HG03378 (cell line): ENCODE measurements around the gene ISG20.
"Not testable (repeated sequence)": the region's sequence is repeated elsewhere in the genome, so short reads cannot be mapped to it uniquely, and the experiment has no call there.

ENCODE experiments used
- ATAC-seq: cut with Tn5 transposase; IDR thresholded peaks from one replicate; pipeline ENCODE4 v1.9.1; 2021; ENCODE audit warnings: mild to moderate bottlenecking, moderate library complexity; ENCODE audit not compliant: unreplicated experiment

The ISG20 gene

DNA sequence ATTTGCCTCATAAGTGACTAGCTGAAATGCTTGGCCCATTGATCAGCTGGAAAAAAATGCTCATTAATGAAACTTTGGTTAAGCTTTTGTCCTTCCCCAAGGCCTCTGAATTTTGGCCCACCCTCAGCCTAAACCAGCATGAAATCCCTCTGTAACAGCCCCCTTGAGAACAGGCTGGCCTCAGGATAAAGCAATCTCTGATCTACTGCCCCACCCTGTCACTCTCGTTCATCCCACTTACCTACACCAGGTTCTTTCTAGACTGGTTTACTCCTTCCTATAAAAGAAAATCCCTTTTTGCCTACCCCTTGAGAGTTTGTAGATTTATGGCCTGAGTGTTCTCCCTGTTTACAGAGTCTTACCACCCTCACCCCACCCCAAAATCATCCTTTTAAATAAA is 21.0 kb upstream of the ISG20 start:
- ATAC-seq: no peak

DNA sequence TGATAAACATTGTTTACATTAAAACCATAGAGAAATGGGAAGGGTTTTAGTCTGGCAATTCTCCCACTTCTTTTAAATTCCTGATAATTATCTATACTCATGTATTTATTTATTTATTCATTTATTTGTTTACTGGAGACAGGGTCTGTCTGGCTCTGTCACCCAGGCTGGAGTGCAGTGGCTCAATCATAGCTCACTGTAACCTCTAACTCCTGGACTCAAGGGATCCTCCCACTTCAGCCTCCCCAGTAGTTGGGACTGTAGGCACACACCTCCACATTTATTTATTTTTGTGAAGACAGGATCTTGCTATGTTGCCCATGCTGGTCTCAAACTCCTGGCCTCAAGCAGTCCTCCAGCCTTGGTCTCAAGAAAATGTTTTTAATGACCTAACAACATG is 20.1 kb upstream of the ISG20 start:
- no peak for ATAC-seq

DNA sequence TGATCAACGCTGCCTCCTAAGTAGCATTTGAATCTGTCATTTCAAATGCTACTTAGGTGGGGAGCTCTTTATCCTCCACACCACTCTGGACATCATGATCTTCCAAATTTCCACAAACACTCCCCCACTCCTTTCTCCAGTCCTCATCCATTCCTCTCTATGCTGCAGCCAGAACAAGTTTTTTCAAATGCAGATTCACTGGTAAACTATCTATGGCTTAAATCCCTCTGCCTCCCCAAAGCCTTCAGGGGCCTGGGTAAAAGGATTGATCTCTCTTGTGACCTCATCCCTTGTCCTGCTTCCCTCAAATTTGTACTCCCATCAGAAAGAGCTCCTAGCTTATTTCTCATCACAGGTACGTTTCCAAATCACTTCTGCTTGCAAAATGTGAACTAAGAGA is 19.0 kb upstream of the ISG20 start:
- no peak for ATAC-seq

DNA sequence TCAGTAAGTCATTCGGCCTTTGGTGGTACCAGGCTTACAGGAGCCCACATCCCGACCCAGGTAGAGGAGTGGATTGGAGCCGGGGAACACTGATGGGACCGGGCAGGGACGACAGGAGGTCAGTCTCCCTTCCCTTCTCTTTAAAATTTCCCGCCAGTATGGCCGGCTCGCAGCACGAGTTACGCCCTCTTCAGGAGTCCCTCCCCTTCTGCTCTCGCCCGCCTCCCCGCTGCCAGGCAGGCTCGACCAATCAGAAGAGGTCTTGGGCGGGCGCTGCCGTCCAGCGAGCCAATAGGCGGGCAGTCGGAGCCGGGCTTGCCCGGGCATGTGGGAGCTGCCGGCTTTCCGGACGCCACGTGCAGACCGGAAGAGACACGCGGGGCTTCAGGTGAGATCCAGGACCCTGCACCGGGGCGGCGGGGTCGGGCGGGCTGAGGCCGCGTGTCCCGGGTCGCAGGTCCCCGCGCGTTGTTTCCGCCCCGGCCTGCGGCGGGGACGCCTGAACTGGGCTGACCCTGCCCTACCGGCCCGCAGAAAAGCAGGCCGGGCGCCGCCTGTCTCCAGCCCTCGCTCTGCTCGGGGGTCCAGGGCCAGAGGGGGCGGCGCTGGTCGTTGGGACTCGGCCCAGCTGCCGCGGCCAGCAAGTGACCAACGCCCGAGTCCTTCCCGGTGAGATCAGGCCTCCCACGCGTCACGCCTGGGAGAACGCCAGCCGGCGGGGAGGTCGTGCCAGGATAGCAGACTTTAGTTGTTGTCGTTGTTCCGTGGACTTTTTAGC is 17.6 kb upstream of the ISG20 start, which contains the start of gene AEN:
Gene AEN, plus strand, starts transcription at position 346 of the 778 bp plus-strand sequence. CDS start 4,870 bp downstream, outside the sequence.
- ATAC-seq: peak; percentile 88

DNA sequence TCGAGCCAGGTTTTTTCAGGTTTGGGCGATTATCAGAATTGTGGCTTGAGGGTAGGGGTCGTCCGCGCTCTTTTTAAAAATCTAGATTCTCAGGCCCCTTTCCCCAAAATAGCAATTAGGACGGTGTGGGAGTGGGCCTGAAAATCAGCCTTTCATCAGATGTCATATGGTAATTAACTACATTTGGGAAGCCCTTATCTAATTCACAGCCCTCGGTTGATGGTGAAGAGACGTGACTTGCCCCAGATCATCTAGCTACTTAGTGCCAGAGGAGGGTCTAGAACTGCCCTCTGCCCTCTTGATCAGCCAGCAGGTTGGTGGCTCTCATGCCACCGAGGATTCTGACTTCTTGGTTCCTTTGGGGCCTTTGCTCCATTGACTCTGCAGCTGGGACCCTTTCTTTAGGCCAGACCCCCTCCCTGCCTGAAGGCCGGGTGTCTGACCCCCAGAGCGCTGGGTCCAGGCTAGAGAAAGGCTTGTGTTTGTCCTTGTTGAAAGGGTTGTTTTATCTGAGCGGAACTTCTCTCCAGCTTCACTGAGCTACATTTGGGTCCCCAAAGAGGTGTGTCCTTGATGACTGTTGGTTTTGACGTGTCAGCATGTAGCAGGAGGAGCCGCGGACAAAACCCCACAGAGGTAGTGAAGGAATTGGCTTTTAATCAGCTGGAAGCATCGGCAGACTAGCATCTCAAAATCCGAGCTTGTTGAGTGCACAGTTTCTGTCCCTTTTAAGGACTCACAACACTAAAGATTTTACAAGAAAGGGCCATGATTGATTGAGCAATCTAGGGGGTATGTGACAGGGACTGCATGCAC is 16.8 kb upstream of the ISG20 start:
- peak; percentile 39 for ATAC-seq

DNA sequence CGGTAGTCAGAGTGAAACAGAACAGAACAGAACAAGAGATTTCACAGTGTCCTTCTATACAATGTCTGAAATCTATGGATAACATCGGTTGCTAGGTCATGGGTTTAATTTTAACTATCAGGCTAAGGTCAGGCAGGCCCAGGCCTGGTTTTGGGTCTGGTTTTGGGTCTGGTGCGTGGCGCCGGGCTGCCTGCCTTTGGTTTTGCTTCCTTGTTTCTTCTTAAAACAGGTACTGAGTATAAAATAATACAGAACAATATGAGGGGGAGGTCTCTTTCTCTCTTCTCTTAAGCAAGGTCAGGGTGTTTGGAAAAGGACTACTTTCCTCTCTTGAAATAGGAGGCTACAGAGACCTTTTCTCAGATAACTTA is 16.2 kb upstream of the ISG20 start:
- no peak for ATAC-seq

DNA sequence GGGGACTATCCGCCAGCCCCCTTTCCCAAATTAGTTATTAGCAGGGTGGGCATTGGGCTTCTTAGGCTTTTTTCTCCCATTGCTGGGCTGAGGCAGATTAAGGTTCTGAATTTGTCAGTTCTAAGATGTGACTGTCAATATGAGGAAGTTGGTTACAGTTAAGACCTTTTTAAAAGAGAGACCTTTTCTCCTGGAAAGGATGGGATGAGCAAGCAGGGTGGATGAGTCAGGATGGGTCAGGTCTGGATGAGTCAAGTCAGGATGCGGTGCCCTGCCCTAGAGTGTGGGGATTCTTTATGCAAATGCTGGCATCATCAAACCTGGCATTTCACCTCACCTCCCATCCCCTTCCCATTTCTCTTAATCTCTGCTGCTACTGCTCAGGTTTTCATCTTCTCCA is 15.8 kb upstream of the ISG20 start:
- ATAC-seq: no peak

DNA sequence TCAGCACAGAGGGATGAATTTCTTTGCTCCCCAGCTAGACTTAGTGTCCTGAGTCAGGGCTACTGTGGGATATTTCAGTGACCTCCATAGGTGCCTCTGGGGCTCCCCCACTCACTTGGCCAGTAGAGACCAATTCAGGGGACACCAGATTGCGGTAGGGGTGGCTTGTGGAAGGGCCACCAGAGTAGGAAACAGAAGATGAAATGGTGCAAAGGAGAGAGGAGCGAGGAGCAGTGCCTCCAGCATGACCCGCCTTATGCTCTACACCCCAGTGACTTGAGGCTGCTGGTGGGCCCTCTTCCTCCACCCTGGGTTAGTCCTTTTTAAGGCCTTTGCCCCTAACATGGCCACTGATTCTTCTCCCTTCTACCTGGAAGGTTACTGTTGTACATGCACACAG is 15.2 kb upstream of the ISG20 start:
- no peak for ATAC-seq

DNA sequence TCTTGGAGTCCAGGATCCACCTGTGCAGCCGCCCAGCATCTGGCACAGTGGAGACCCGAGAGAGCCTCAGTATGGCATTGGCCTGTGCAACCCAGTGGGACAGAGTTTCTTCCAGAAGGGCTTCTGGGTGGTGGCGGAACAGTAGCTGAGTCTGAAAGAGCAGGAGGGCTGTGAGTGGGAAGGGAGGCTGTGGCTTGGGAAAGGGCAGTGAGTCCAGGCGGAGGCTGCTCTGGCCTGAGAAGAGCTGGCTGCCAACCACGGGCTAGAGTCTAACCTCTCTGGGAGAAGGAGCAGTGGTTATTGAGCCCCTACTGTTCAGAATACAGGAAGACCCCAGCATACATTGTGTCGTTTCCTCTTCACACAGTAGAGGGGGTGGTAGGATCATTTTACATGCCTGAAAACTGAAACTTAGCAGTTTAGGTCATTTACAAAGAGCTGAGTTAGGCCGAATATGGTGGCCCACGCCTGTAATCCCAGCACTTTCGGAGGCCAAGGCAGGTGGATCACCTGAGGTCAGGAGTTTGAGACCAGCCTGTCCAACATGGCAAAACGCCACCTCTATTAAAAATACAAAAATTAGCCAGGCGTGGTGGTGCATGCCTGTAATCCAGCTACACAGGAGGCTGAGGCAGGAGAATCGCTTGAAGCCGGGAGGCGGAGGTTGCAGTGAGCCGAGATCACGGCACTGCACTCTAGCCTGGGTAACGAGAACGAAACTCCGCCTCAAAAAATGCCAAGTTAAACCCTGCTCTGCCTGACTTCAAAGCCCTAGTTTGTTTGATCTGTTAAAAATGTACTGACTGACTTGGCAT is 14.5 kb upstream of the ISG20 start:
- peak; percentile 24 for ATAC-seq

DNA sequence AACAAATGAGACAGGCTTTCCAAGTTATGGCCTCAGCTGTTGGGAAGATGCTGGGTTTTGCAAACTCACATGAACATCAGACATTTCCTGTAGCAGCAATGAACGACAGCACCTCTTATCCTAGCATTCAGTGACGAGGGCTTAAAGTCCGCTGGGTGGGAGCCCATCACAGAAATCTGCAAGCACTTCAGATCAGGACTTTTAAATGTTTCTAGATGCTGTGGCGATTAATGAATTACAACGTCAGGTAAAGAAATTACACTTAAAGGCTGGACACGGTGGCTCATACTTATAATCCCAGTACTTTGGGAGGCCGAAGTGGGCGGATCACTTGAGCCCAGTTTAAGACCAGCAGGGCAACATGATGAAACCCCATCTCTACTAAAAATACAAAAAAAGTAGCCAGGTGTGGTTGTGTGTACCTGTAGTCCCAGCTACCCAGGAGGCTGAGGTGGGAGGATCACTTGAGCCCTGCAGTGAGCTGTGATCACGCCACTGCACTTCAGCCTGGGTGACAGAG is 13.8 kb upstream of the ISG20 start:
- ATAC-seq: no peak

DNA sequence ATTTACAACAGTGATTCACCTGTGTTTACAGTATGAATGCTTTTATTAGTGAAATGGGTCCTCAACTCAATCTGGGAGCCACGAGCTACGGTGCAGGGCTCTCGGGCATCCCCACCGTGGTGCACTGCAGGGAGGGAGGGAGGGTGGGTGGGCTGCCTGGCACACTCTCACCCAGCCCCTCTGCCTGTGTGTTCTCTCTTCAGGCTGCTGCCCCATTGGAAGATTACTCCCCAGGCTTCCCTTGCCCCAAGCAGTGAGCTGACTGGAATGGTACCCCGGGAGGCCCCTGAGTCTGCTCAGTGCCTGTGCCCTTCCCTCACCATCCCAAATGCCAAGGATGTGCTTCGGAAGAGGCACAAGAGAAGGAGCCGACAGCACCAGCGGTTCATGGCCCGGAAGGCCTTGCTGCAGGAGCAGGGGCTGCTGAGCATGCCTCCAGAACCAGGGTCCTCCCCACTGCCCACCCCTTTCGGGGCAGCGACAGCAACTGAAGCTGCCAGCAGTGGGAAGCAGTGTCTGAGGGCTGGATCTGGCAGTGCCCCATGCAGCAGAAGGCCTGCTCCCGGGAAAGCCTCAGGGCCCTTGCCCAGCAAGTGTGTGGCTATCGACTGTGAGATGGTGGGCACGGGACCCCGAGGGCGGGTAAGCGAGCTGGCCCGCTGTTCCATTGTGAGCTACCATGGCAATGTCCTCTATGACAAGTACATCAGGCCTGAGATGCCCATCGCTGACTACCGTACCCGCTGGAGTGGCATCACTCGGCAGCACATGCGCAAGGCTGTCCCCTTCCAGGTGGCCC is 12.7 kb upstream of the ISG20 start:
- no peak for ATAC-seq

DNA sequence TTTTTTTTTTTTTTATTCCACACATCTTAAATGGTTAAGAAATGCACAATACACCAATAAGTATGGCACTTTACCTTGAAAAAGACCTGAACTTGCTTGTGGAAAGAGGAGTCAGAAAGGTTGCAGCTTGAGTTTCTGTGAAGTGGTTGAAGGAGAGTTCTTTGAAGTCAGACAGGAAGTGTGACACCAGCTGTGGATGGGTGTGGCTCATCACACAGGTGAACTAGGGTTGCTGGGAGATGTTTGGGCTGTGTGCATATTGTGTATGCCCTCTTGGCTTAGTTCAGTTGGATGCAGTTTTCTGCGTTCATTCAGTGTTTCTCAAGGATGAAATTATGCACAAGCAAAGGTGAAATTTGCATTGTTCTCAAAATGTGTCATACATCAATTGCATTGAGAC is 11.4 kb upstream of the ISG20 start:
- no peak for ATAC-seq

DNA sequence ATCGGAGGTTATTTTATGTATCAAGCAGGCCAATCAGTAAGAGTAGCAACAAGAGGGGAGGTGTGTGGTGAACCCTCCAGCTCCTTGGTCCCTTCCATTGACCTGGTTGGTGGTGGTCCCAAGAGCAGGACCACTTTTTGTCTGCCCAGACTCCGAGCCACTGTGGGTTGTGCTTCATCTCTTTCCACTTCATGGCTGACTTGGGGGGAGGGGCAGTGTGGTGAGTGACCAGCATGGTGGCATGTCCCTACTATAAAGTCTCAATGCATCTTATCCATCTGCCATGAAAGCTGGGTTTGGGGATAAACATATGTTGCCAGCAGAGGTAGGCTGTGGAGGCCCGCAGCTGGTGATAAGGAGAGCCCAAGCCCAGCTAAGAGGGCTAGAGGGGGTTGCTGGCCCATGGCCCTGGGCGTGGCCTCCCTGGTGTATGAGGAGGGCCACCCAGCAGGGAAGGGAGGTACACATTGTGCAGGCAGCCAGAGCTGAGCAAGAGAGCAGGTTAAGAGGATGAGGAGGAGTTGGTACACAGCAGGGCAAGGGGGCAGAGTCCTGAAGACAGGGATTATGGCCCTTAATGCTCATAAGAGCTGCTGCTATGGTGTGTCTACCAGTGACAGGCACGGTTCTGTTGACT is 10.7 kb upstream of the ISG20 start:
- no peak for ATAC-seq

DNA sequence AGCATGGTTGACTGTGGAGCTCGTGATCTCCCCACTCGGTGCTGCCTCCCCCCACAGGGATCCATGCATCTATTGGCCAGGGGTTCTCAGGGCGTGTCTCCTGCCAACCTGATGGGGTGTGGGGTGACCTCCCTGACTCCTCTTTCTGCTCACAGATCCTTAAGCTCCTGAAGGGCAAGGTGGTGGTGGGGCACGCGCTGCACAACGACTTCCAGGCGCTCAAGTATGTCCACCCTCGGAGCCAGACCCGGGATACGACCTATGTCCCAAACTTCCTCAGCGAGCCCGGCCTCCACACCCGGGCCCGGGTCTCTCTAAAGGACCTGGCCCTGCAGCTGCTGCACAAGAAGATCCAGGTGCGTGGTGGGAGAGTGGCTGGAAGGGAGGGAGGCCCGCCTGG is 9.7 kb upstream of the ISG20 start:
- ATAC-seq: no peak

DNA sequence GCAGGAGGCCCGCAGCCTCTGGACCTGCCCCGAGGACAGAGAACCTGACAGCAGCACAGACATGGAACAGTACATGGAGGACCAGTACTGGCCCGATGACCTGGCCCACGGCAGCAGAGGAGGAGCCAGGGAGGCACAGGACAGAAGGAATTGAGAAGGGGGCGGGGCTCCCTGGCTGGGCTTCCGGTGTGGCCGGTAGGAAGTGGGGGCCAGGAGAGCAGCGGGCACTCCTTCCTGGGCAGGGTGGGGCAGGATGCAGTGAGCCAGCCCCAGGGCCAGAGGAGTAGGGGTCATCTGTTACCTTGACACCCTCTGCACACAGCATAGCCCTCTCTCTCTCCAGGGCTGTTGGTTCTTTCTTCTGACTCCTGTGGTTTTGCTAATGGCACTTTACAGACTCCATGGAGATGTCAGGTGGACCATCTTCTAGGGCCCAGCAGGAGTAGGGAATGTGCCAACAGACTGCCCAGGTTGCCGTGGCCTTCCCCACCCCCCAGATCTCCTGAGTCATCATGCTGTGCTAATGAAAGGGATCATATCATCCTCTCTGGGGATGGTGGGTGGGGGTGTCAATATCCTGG is 8.6 kb upstream of the ISG20 start:
- no peak for ATAC-seq

DNA sequence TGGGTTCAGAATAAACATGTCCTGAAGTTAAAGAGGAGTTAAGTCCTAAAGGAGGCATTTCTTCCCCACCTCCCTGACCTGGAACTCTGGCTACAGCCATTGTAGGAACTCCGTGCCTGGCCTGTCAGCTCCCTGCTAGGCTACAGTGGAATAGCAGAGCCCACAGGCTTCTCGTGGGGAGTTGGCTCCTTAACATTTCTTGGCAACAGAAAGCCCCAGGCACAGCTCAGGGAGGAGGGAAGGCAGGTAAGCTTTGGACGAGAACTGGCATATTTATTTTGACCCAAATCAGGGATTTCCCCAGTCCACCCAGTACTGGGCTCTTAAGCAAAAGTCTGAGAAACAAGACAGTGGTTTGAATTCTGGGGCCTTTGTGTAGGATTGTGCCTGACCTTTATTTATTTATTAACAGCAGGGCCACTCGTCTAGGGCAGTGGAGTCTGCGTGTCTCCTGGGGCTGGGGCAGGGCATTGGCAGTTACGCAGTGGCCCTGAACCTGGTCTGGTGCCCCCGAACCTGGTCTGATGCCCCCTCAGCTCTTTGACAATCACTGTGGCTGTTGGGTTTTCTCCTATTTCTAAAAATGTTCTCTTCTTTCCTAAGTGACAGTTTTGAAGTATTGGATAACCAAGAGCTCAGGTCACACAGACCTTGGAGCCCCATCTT is 7.9 kb upstream of the ISG20 start:
- ATAC-seq: no peak

DNA sequence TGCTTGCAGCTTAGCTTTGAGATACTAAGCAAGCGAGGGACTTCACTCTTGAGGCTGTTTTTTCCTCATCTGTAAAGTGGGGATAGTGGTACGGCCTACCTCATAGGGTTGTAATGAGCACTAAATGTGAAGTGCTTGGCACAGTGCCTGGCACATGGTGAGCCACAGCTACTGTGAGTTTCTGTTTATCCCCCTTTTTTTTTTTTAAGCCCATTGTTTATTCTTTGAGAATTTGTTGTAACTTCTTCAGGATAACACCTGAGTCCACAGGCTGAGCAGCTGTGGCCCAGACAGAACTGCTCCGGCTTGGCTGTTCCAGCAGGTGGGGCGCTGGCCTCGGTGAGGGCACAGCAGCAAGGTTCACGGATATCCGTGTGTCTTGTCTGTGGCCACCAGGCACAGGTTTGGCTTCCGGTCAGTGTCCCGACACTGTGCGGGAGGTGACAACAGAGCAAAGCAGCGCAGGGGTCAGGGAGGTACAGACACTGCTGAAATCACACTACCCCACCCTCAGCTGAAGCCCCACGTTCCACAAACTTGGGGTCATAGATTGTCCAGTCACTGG is 7.3 kb upstream of the ISG20 start:
- no peak for ATAC-seq

DNA sequence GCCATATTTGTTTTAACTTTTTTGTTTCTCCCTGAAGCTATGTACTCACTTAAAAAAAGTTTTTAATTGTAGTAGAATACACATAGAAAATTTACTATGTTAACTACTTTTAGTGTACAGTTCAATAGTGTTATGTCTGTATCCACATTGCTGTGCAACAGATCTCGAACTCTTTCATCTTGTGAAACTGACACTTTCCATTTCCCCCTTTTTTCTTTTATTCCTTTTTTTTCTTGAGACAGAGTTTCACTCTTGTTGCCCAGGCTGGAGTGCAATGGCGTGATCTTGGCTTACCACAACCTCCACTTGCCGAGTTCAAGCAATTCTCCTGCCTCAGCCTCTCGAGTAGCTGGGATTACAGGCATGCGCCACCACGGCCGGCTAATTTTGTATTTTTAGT is 6.0 kb upstream of the ISG20 start:
- ATAC-seq: not testable (repeated sequence)

DNA sequence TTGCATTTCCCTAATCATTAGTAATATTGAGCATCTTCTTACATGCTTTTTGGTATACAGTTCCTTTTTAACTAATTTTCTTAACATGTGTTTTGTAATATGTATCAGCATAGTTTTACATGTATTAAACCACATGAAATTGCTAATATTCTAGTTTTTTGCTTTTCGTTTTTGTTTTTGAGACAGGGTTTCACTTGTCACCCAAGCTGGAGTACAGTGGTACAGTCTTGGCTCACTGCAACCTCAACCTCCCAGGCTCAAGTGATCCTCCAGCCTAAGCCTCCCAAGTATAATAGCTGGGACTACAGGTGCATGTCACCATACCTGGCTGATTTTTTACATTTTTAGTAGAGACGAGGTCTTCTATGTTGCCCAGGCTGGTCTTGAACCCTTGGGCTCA is 4.4 kb upstream of the ISG20 start:
- ATAC-seq: no peak
